Measurements from ENCODE around the gene DLGAP4.

Gene DLGAP4

GRCh38 chr20:36305602-36306551 is at the start of gene DLGAP4:
Gene DLGAP4, plus strand, starts transcription at chr20:36306339. Its CDS starts 125,379 bp downstream, at chr20:36431718.
- no peak for DNase-seq

GRCh38 chr20:36259177-36260061 is 46.7 kb upstream of the DLGAP4 start:
- DNase-seq, result no peak

GRCh38 chr20:36260316-36260715 is 45.8 kb upstream of the DLGAP4 start:
- DNase-seq, result no peak

GRCh38 chr20:36261389-36262105 is 44.6 kb upstream of the DLGAP4 start:
- DNase-seq, result no peak

DNA sequence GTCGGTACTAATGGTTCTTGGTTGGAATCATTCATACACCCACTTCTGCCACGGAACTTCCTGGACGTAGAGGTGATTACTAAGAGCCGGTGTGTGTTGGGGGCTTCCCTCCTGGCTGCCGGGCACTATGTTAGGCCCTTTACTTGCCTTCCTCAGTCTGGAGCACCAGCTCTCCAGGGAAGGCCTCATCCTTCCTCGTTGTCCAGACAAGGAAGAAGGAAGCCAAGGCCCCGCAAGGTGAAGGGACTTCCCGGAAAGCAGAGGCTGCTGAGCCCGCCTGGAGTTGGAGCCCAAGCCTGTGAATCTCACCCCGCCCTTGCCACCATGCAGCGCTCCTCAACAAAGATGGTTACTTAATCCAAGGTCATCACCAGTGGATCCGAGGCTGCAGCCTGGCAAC is 43.7 kb upstream of the DLGAP4 start:
- DNase-seq, result no peak

- DNase-seq, result no peak
Measured at GRCh38 chr20:36264426-36265246, 41.5 kb upstream of the DLGAP4 start.

DNA sequence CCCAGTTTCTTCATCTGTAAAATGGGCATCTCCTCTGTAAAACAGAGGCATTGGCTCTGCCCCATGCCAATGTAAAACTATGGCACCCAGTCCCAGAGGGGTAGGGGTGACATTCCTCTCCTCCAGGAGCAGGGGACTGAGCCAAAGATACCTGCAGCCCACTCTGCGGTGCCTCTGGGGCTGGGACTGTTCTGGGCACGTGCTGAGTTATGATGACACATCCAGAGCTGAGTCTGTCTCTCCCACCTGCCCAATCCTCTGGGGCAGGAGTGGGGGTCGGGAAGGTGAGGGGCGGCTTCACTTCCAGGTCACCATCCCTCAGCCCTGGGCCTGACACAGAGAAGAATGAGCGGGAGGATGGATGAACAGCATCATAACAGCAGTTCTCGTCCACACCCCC is 40.0 kb upstream of the DLGAP4 start:
- no peak for DNase-seq

DNA sequence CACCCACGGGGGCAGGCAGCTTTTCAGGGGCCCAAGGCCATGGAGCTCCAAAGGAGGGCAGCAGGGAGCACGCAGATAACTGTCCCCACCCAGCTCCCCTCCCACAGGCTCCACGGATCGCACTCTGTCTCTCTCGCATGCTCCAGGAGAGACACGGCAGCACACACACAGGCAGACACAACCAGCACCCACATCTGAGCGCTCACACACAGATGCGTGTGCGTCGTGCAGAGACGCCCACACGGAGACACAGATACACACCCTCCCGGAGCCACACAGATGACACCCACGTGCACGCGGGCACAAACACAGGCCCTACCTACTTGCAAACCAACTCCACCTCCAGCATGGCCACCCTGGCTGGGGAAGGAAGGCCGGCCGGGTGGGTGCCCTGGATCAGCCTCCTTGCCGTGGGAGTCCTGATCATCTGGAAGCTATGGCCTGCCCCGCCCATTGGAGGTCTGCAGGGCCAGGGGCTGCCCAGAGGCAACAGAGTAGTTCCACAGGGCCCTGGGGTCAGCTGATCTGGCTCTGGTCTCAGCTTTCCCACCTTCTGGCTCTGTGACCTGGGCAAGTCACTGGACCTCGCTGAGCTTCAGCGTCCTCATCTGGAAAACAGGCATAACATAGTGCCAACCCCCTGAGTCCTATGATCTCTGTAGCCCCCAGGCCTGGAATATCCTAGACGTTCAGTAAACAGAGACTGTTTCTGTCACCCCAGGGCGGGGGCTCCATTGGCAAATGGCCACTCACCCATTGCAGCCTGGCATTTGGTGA is 38.3 kb upstream of the DLGAP4 start:
- no peak for DNase-seq

DNA sequence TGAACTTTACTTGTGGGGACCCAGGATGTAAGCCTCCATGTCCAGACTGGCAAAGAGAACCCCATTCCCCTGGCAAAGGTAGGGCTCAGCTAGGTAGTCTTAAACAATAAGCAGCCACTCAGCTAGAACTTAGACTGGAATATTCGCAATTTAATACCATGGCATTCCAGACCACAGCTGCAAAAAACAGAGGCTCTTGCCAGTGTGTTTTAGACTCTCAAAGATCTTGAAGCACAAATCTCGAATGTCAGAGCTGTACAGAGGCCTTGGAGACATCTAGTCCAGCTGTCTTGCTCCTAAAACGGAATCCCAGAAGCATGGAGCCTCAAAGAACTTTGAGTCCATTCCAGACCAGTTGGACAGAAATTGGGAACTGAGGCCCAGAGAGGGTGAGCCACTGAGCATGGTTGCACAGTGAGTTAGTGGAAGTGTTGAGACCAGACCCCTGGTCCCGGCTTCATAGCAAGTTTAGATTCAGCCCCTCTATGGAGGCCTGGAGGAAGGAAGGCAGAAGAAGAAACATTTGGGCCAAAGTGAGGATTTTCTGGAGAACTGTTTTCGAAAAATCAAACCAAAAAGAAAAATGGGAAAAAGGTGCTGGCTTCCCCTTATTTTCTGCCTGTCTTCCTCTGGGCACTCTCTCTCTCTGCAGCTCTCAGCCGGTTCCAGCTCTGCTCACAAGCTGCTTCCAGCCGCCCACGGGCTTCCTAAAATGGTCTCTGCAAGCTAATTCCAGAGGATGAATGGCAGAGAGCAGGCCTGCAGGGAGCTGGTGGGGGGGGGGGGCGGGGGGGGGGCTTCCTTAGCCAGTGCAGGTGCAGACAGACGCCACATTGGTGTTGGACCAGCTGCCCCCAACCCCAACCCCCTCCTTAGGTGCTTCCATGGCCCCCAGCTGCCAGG is 37.4 kb upstream of the DLGAP4 start:
- DNase-seq, result no peak

DNA sequence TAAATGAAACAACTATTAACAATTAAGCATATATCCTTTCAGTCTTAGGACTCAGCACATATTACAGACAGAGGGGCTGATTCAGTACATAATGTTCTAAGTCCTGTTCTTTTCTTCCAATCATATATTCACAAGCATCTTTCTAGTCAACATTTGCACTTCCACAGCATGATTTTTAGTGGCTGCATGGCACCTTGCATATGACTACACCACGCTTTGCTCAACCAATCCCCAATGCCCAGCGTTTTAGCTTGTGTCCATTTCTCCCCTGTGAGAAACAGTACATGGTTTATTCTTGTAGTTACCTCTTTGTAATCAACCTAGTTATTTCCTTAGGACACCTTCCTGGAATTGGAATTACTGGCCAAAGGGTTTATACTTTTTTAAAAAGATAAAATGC is 36.6 kb upstream of the DLGAP4 start:
- DNase-seq, result no peak

GRCh38 chr20:36270744-36271638 is 35.1 kb upstream of the DLGAP4 start:
- DNase-seq, result no peak

GRCh38 chr20:36271639-36272546 is 34.2 kb upstream of the DLGAP4 start:
- DNase-seq, result no peak

- no peak for DNase-seq
Measured at GRCh38 chr20:36272547-36273220, 33.5 kb upstream of the DLGAP4 start.

GRCh38 chr20:36273414-36274180 is 32.5 kb upstream of the DLGAP4 start:
- DNase-seq, result no peak

DNA sequence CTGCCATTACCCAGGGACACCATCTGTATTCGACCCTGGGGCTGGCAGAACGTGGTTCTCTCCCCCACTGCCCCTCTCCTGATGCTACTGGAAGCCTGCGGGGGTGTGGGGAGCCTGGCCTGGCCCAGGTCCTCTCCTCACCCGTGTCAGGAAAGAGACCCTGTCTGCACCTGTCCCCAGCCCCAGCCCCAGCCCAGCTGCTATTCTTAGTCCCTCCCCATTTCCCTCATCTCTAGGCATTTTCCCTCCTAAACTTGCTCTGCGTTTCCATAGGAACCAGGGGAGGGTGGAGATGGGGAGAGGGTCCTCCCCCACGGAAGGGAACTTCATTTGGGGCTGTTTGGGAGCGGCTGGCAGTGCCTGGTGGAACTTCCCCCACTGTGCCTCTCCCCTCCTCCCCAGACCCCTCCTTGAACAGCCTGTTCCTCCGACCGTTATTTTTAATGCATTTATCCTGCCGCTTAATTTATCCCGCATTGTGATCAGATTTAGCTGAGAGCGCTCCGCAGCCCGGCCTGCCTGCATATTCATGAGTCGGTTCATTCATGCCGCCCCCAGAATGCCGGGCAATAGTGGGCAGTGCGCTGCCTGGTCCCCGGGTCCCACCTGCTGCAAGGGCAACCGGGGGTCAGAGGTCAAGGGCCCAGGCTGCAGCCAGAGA is 31.8 kb upstream of the DLGAP4 start:
- DNase-seq, result no peak

DNA sequence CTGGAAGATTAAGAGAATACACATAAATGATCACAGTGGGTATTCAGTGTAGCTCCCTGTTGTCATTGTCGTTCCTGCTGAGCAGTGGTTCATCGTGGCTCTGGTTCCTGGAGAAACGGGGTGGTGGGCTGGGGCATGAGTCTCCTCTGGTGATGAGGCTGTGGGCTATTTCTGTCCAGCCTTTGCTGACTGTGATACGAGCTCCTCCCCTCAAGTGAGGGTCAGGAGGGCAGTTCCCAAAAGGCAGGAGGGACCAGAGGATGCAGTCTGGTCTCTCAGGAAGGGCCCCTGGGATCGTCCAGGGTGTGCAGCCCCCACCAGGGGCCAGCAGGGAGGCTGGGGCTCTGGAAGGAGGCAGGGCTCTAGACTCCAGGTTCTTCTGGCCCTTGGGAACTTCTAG is 31.1 kb upstream of the DLGAP4 start:
- DNase-seq, result no peak

All from activated T-cell treated with anti-CD3 and anti-CD28 coated beads, Interleukin-2, amount 50 U/mL, for 48 hours (primary cell).